ENCODE data around the gene SERAC1. TPM values are rescaled to one million over a fixed set of nuclear protein-coding genes. Genes with fewer than 3 reads are reported as not detected.

The SERAC1 gene
- total and polyA plus RNA-seq, 2 donors (not counting 3 experiments of a cell fraction or from before 2014, with no cell fraction given), result 4.9 to 5.7 TPM

GRCh38 chr6:158115102-158115501 is 53.0 kb downstream of the SERAC1 start:
- ChIA-PET CTCF (no interaction called here), POLR2A (no interaction called here)
- Histone ChIP-seq H2AFZ (ENCODE audit: low read depth, low read length) (no peak overlapping the region), H3K4me2 (ENCODE audit: insufficient read depth, low read length) (no peak overlapping the region), H3K79me2 (ENCODE audit: control insufficient read depth, insufficient read depth, low read length) (no peaks in the 10 kb centered on the region), H3K4me3 (replicated peaks in 1 of 3; ENCODE audit: insufficient read depth in 1 of 3, low read depth in 1 of 3, low read length in 3 of 3) (no peak overlapping the region), H3K9me3 (replicated peaks; ENCODE audit: control insufficient read depth, insufficient read depth, low read length) (no peaks in the 10 kb centered on the region), H3K4me1 (ENCODE audit: control insufficient read depth, extremely low read depth, insufficient read depth, low read length) (no peaks in the 10 kb centered on the region), H3K36me3 (ENCODE audit: control insufficient read depth in 2 of 2, extremely low read depth in 1 of 2, insufficient read depth in 2 of 2, low read length in 2 of 2) (no peaks in the 10 kb centered on the region), H3K9me1 (replicated peaks; ENCODE audit: control insufficient read depth, extremely low read depth, insufficient read depth, low read length) (no peaks in the 10 kb centered on the region), H3K27ac (ENCODE audit: insufficient read depth, low read depth, low read length) (no peak overlapping the region), H3K27me3 (ENCODE audit: control insufficient read depth in 2 of 2, insufficient read depth in 2 of 2, low read length in 2 of 2) (no peaks in the 10 kb centered on the region), H4K20me1 (replicated peaks; ENCODE audit: control insufficient read depth, extremely low read depth, insufficient read depth, low read length) (no peaks in the 10 kb centered on the region), H3K9ac (replicated peaks; ENCODE audit: extremely low read depth, insufficient read depth, low read length) (no peak overlapping the region)
- no TSS peak for BruUV-seq (replicated peaks)
- FAIRE-seq (no peak), DNase-seq (ENCODE audit: low read depth, low spot score) (no peak)
- intact Hi-C loops (cut with micrococcal nuclease), result no loop called here
- dilution Hi-C loops (cut with MboI; ENCODE audit: extremely low pct_ligation_motif_present, low sequenced_read_pairs), result no loop called here
- TF ChIP-seq, protein P1, sequence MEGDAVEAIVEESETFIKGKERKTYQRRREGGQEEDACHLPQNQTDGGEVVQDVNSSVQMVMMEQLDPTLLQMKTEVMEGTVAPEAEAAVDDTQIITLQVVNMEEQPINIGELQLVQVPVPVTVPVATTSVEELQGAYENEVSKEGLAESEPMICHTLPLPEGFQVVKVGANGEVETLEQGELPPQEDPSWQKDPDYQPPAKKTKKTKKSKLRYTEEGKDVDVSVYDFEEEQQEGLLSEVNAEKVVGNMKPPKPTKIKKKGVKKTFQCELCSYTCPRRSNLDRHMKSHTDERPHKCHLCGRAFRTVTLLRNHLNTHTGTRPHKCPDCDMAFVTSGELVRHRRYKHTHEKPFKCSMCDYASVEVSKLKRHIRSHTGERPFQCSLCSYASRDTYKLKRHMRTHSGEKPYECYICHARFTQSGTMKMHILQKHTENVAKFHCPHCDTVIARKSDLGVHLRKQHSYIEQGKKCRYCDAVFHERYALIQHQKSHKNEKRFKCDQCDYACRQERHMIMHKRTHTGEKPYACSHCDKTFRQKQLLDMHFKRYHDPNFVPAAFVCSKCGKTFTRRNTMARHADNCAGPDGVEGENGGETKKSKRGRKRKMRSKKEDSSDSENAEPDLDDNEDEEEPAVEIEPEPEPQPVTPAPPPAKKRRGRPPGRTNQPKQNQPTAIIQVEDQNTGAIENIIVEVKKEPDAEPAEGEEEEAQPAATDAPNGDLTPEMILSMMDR (IDR thresholded peaks at IDR 0.05; ENCODE audit: extremely low read depth in 1 of 2, insufficient read depth in 1 of 2, low read depth in 1 of 2, low read length in 2 of 2), result no peak
- no peak for TF ChIP-seq JUN (IDR thresholded peaks at IDR 0.05; ENCODE audit: borderline replicate concordance, insufficient read depth, insufficient read length, low read depth)
- TF ChIP-seq MYC (IDR thresholded peaks at IDR 0.05; ENCODE audit: low read depth, low read length), result no peak
- TF ChIP-seq EZH2 (IDR thresholded peaks at IDR 0.05; ENCODE audit: borderline replicate concordance, low read depth, low read length, severe bottlenecking), result no peak
- no peak for TF ChIP-seq GATA2 (IDR thresholded peaks at IDR 0.05; ENCODE audit: insufficient read depth, insufficient read length, low read depth, low read length)
- no peak for TF ChIP-seq POLR2AphosphoS5 (IDR thresholded peaks at IDR 0.05; ENCODE audit: insufficient read depth, low read depth, low read length)
- no peak for TF ChIP-seq FOS (IDR thresholded peaks at IDR 0.05; ENCODE audit: borderline replicate concordance, insufficient read depth, low read length)
- TF ChIP-seq POLR2A (IDR thresholded peaks at IDR 0.05; ENCODE audit: low read depth, low read length), result no peak
- TF ChIP-seq, protein P2, sequence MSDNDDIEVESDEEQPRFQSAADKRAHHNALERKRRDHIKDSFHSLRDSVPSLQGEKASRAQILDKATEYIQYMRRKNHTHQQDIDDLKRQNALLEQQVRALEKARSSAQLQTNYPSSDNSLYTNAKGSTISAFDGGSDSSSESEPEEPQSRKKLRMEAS (IDR thresholded peaks at IDR 0.05; ENCODE audit: insufficient read depth, insufficient read length), result no peak

All from endothelial cell of umbilical vein (primary cell).